Cardiac muscle cell (in vitro differentiated cells and primary cell): ENCODE measurements around the gene OR51B4. TPM values are rescaled to one million over a fixed set of nuclear protein-coding genes. Genes with fewer than 3 reads are reported as not detected.

Experiments used
- DNase-seq, 2 donors: peaks; one replicate each; pipeline versions ENCODE4 v3.0.0 to v3.0.0-alpha.2; 2010 to 2017; ENCODE audit warnings: low read depth in 1 of 2, low spot score in 1 of 2
- H3K27ac ChIP-seq: fragments of 200-600 bp; sonication (generic); 2 replicates; pipeline ENCODE4 v1.5.1; 2016
- H3K27me3 ChIP-seq: fragments of 200-600 bp; sonication (generic); 2 replicates; pipeline ENCODE4 v1.6.0; 2016; ENCODE audit warnings: control low read depth
- H3K36me3 ChIP-seq: fragments of 200-600 bp; sonication (generic); 2 replicates; pipeline ENCODE4 v1.5.1; 2016; ENCODE audit warnings: control low read depth
- H3K4me1 ChIP-seq: fragments of 200-600 bp; sonication (generic); 2 replicates; pipeline ENCODE4 v1.8.1; 2017; ENCODE audit warnings: low read depth, mild to moderate bottlenecking, mixed run types
- H3K4me3 ChIP-seq: fragments of 200-600 bp; sonication (generic); 2 replicates; pipeline ENCODE4 v1.5.1; 2016; ENCODE audit warnings: mild to moderate bottlenecking
- H3K9me3 ChIP-seq: fragments of 200-600 bp; sonication (generic); 2 replicates; pipeline ENCODE4 v1.5.1; 2017; ENCODE audit warnings: low read depth, mild to moderate bottlenecking, control low read depth
- CTCF ChIP-seq: IDR thresholded peaks from 2 replicates; pipeline ENCODE4 v1.5.1; 2012; ENCODE audit warnings: low read depth, mild to moderate bottlenecking, low read length
- polyA plus RNA-seq: library from polyadenylated mRNA; unstranded; fragments of >200 nt; fragmentation: Nextera tagmentation; extraction: Ambion mirVana; gene quantifications from 2 replicates; pipeline ENCODE4 v1.2.1, GENCODE V29; 2016
- total RNA-seq: library from RNA; depleted of rRNA; stranded (reverse); fragments of >200 nt; gene quantifications from 2 replicates; pipeline ENCODE4 v1.2.3, GENCODE V29; 2016

The OR51B4 gene
- total and polyA plus RNA-seq, 2 experiments from 2014 or later, result 0.24 to 0.57 TPM

- Histone ChIP-seq H3K9me3 (no peaks in the 10 kb centered on the region), H3K27ac (no peak overlapping the region), H3K4me3 (no peak overlapping the region), H3K4me1 (no peaks in the 10 kb centered on the region), H3K36me3 (no peaks in the 10 kb centered on the region), H3K27me3 (no peaks in the 10 kb centered on the region)
- no peak for TF ChIP-seq CTCF
- DNase-seq, result no peak
These were observed 15.4 kb downstream of the OR51B4 start for GRCh38 chr11:5286351-5286750.

- no peaks in the 10 kb centered on the region for H3K9me3 ChIP-seq
- no peak for TF ChIP-seq CTCF
- no peak for DNase-seq
- no peaks in the 10 kb centered on the region for H3K27me3 ChIP-seq
- no peak overlapping the region for H3K27ac ChIP-seq
- H3K36me3 ChIP-seq, result no peaks in the 10 kb centered on the region
- H3K4me1 ChIP-seq, result no peaks in the 10 kb centered on the region
- H3K4me3 ChIP-seq, result no peak overlapping the region
These were observed 15.9 kb downstream of the OR51B4 start for GRCh38 chr11:5285703-5286340.

- TF ChIP-seq CTCF, result no peak
- H3K27me3 ChIP-seq, result no peaks in the 10 kb centered on the region
- no peak for DNase-seq
- no peaks in the 10 kb centered on the region for H3K36me3 ChIP-seq
- H3K4me1 ChIP-seq, result no peaks in the 10 kb centered on the region
- H3K9me3 ChIP-seq, result no peaks in the 10 kb centered on the region
- no peak overlapping the region for H3K27ac ChIP-seq
- no peak overlapping the region for H3K4me3 ChIP-seq
These were observed 17.1 kb downstream of the OR51B4 start for GRCh38 chr11:5284637-5285036.

- no peaks in the 10 kb centered on the region for H3K4me1 ChIP-seq
- no peaks in the 10 kb centered on the region for H3K36me3 ChIP-seq
- DNase-seq, result no peak
- H3K27me3 ChIP-seq, result no peaks in the 10 kb centered on the region
- H3K27ac ChIP-seq, result no peak overlapping the region
- no peak for TF ChIP-seq CTCF
- no peaks in the 10 kb centered on the region for H3K9me3 ChIP-seq
- H3K4me3 ChIP-seq, result no peak overlapping the region
These were observed 17.9 kb downstream of the OR51B4 start for GRCh38 chr11:5283882-5284281.

GRCh38 chr11:5283086-5283485 is 18.7 kb downstream of the OR51B4 start:
- no peaks in the 10 kb centered on the region for H3K9me3 ChIP-seq
- DNase-seq, result no peak
- H3K4me1 ChIP-seq, result no peaks in the 10 kb centered on the region
- H3K4me3 ChIP-seq, result no peak overlapping the region
- no peaks in the 10 kb centered on the region for H3K27me3 ChIP-seq
- H3K36me3 ChIP-seq, result no peaks in the 10 kb centered on the region
- no peak for TF ChIP-seq CTCF
- H3K27ac ChIP-seq, result no peak overlapping the region
